ENCODE data around the gene PMPCA. TPM values are rescaled to one million over a fixed set of nuclear protein-coding genes. Genes with fewer than 3 reads are reported as not detected.

The PMPCA gene
- total RNA-seq, 1 experiment from 2014 or later: 94.5 TPM

GRCh38 chr9:136376457-136376856 is 34.0 kb upstream of the PMPCA start:
- no peaks in the 10 kb centered on the region for H3K27me3 Mint-ChIP-seq (ENCODE audit: low read depth)
- DNase-seq: no peak
- no peak overlapping the region for H3K56ac ChIP-seq (ENCODE audit: insufficient read length, low read depth, low read length)
- H3K9ac ChIP-seq (ENCODE audit: extremely low read depth, insufficient read length, low read length): no peak overlapping the region
- H3K18ac ChIP-seq (ENCODE audit: insufficient read length, low read depth, low read length): no peak overlapping the region
- no peak overlapping the region for H3K27ac Mint-ChIP-seq
- no peak for TF ChIP-seq CTCF (conservative IDR thresholded peaks at IDR 0.05)
- H4K20me1 ChIP-seq (ENCODE audit: control insufficient read depth, insufficient read depth, insufficient read length): no peaks in the 10 kb centered on the region
- H3K4me2 ChIP-seq (ENCODE audit: insufficient read depth, insufficient read length, low read length): no peak overlapping the region
- no peak overlapping the region for H4K91ac ChIP-seq (ENCODE audit: insufficient read length, low read depth, low read length)
- H3K79me1 ChIP-seq (ENCODE audit: insufficient read depth, low read depth, low read length, poor library complexity, severe bottlenecking): no peaks in the 10 kb centered on the region
- H2BK20ac ChIP-seq (ENCODE audit: low read depth, low read length, poor library complexity, severe bottlenecking): no peak overlapping the region
- no peak overlapping the region for H2BK15ac ChIP-seq (ENCODE audit: low read depth, low read length)
- H2BK120ac ChIP-seq (ENCODE audit: low read depth, low read length, poor library complexity, severe bottlenecking): no peak overlapping the region
- no peaks in the 10 kb centered on the region for H3K27me3 ChIP-seq (ENCODE audit: insufficient read depth, low read length)
- no peak overlapping the region; the same call in 1 of the 2 replicates for H3K14ac ChIP-seq (ENCODE audit: insufficient read depth, low read length)
- no CpG with 5 or more reads among the region's 8 CpGs for WGBS (ENCODE audit: extremely low coverage, insufficient read length, low lambda C conversion rate)
- no peak overlapping the region for H4K8ac ChIP-seq (replicated peaks; ENCODE audit: insufficient read length, low read depth, low read length)
- no peaks in the 10 kb centered on the region for H3K23me2 ChIP-seq (ENCODE audit: insufficient read length, low read depth, low read length, poor library complexity, severe bottlenecking)
- peaks cover 0 to 5% of the 10 kb centered on the region in 2 experiments; a peak in 1 of 4 replicates for H3K4me1 Mint-ChIP-seq
- H2AFZ ChIP-seq (ENCODE audit: low read length): no peak overlapping the region
- peaks cover 2 to 24% (median 6%) of the 10 kb centered on the region in 3 experiments; a peak in 4 of 7 replicates for H3K36me3 Mint-ChIP-seq (ENCODE audit: insufficient read depth in 1 of 3, low read depth in 3 of 3)
- H3K4me3 Mint-ChIP-seq: no peak overlapping the region
- H3K4me1 ChIP-seq (ENCODE audit: insufficient read depth, low read length): no peaks in the 10 kb centered on the region
- H3K4ac ChIP-seq (ENCODE audit: low read depth, low read length): no peak overlapping the region
- H3K9me3 Mint-ChIP-seq: no peaks in the 10 kb centered on the region
- H2BK5ac ChIP-seq (ENCODE audit: insufficient read length, low read length): no peak overlapping the region
- H2BK12ac ChIP-seq (ENCODE audit: insufficient read length, low read depth, low read length): no peak overlapping the region
- H2AK5ac ChIP-seq (ENCODE audit: insufficient read length, low read length): no peak overlapping the region
- H4K5ac ChIP-seq (ENCODE audit: insufficient read length, low read depth, low read length): no peak overlapping the region
- no peak overlapping the region for H3K27ac ChIP-seq (ENCODE audit: insufficient read length, low read depth, low read length)
- no peak overlapping the region for H3K23ac ChIP-seq (ENCODE audit: insufficient read length, low read depth, low read length)
- H3K9me3 ChIP-seq (ENCODE audit: control insufficient read depth, low read depth, low read length): no peaks in the 10 kb centered on the region
- H3T11ph ChIP-seq (ENCODE audit: low read length): no peak overlapping the region
- no peaks in the 10 kb centered on the region for H3K79me2 ChIP-seq (ENCODE audit: insufficient read depth, low read length)
